Transverse colon (tissue), 4 donors: Measurements from ENCODE around the gene NSMCE3. TPM values are rescaled to one million over a fixed set of nuclear protein-coding genes. Genes with fewer than 3 reads are reported as not detected.

ENCODE experiments used
- DNase-seq: peaks from one replicate; pipeline ENCODE4 v3.0.0-alpha.2; 2019
- H3K27ac ChIP-seq, 4 donors: fragments of 200-600 bp; sonication (generic); 2 replicates each; pipeline ENCODE4 v1.5.1; 2016 to 2018; ENCODE audit warnings: inconsistent platforms in 4 of 4
- H3K27me3 ChIP-seq: fragments of 200-600 bp; sonication (generic); 2 replicates; pipeline ENCODE4 v1.5.1; 2017; ENCODE audit warnings: inconsistent platforms
- H3K36me3 ChIP-seq, 4 donors: fragments of 200-600 bp; sonication (generic); 2 replicates each; pipeline ENCODE4 v1.5.1; 2017 to 2019; ENCODE audit warnings: inconsistent platforms in 4 of 4
- H3K4me1 ChIP-seq, 4 donors: fragments of 200-600 bp; sonication (generic); 2 replicates each; pipeline ENCODE4 v1.5.1; 2017 to 2020; ENCODE audit warnings: inconsistent platforms in 4 of 4
- H3K4me3 ChIP-seq, 4 donors: fragments of 200-600 bp; sonication (generic); 1 replicate in 1 of 4; 2 replicates in 3 of 4; pipeline versions ENCODE4 v1.5.1 to v1.6.1; 2017 to 2019; ENCODE audit warnings: inconsistent platforms in 4 of 4
- H3K9me3 ChIP-seq, 2 donors: fragments of 200-600 bp; sonication (generic); 2 replicates each; pipeline ENCODE4 v1.5.1; 2017 to 2019; ENCODE audit warnings: inconsistent platforms in 2 of 2
- CTCF ChIP-seq, 5 experiments: fragments of 200-600 bp in 3 of 5; fragments of 450-650 bp in 2 of 5; sonication (generic) in 3 of 5; IDR thresholded peaks; 1 replicate in 2 of 5; 2 replicates in 3 of 5; pipeline ENCODE4 v1.5.1; 2016 to 2017; ENCODE audit warnings: antibody characterized with exemption in 5 of 5, inconsistent platforms in 3 of 5, mild to moderate bottlenecking in 2 of 5, moderate library complexity in 1 of 5
- EP300 ChIP-seq: sonication (generic); formaldehyde crosslinking; IDR thresholded peaks from one replicate; pipeline ENCODE4 v1.6.1; 2017; ENCODE audit warnings: antibody characterized with exemption, low read depth
- POLR2A ChIP-seq: fragments of 450-650 bp; IDR thresholded peaks from one replicate; pipeline ENCODE4 v1.6.1; 2016; ENCODE audit warnings: antibody characterized with exemption, mild to moderate bottlenecking, moderate library complexity
- POLR2AphosphoS5 ChIP-seq, 3 donors: sonication (generic); formaldehyde crosslinking; IDR thresholded peaks; one replicate each; pipeline ENCODE4 v1.6.1; 2016; ENCODE audit warnings: antibody characterized with exemption in 3 of 3
- WGBS, 2 donors: methylation state at CpG; one replicate each; pipeline ENCODE4 v1.1.5; 2018; ENCODE audit warnings: low coverage in 1 of 2; 5-methylcytosine and 5-hydroxymethylcytosine counted together
- in situ Hi-C, 4 donors: fragments of 200-750 bp; cut with MboI; loops; one replicate each; pipeline versions ENCODE4 v1.15.0 to v1.15.1; 2017; ENCODE audit warnings: low sequenced_read_pairs in 3 of 4, low pct_ligation_motif_present in 1 of 4, low pct_unique_long_range_greater_than_20kb in 1 of 4
- intact Hi-C: fragments of 100-400 bp; cut with DNase I; formaldehyde crosslinking; loops from one replicate; pipeline ENCODE4 v1.15.1; 2023; ENCODE audit warnings: low total_unique reads
- total RNA-seq, 4 donors: library from RNA; depleted of rRNA; stranded (reverse); fragments of >200 nt; gene quantifications; one replicate each; pipeline ENCODE4 v1.1.0, GENCODE V29; 2016

Gene NSMCE3
- total RNA-seq, 4 donors from 2014 or later = 2.2 to 8.3 (median 5.7) TPM

- no peaks in the 10 kb centered on the region for H3K27me3 ChIP-seq
- WGBS, 2 donors = 91 to 94% methylated on average over 3 to 5 of the region's 5 CpGs
- H3K27ac ChIP-seq = no peak overlapping the region
- intact Hi-C loops = loop anchor here (10.0 kb wide), 1 partner anchor 303 kb away; a partner anchor contains a TSS
- no peaks in the 10 kb centered on the region for H3K36me3 ChIP-seq
- TF ChIP-seq EP300 (no peak), POLR2AphosphoS5 (IDR thresholded peaks at IDR 0.05) (no peak), CTCF (IDR thresholded peaks at IDR 0.05) (no peak), POLR2A (no peak)
- in situ Hi-C loops = no loop called here
- H3K4me3 ChIP-seq = no peak overlapping the region
- no peak for DNase-seq
- H3K9me3 ChIP-seq = no peaks in the 10 kb centered on the region
- peaks cover 0 to 27% (median 17%) of the 10 kb centered on the region in 4 donors for H3K4me1 ChIP-seq
Measured at GRCh38 chr15:29272219-29272618, 2.6 kb upstream of the NSMCE3 start.

GRCh38 chr15:29270976-29271375, 1.4 kb upstream of the NSMCE3 start:
- H3K4me1 ChIP-seq = peaks cover 0 to 32% (median 21%) of the 10 kb centered on the region in 4 donors
- no peaks in the 10 kb centered on the region for H3K9me3 ChIP-seq
- no peaks in the 10 kb centered on the region for H3K36me3 ChIP-seq
- DNase-seq = no peak
- intact Hi-C loops = loop anchor here (10.0 kb wide), 1 partner anchor 304 kb away; a partner anchor contains a TSS
- H3K27ac ChIP-seq = peak overlapping the region; percentile 91 to 98 (median 96)
- H3K27me3 ChIP-seq = no peaks in the 10 kb centered on the region
- no peak overlapping the region for H3K4me3 ChIP-seq
- in situ Hi-C loops = no loop called here
- TF ChIP-seq POLR2A = no peak
- no peak for TF ChIP-seq POLR2AphosphoS5 (IDR thresholded peaks at IDR 0.05)
- TF ChIP-seq CTCF (IDR thresholded peaks at IDR 0.05) = no peak
- TF ChIP-seq EP300 = no peak

- Histone ChIP-seq H3K27ac (peak overlapping the region; percentile 91 to 98 (median 96)), H3K4me3 (peak overlapping the region; percentile 8 to 96 (median 89)), H3K36me3 (no peaks in the 10 kb centered on the region), H3K4me1 (peaks cover 0 to 32% (median 21%) of the 10 kb centered on the region in 4 donors), H3K27me3 (no peaks in the 10 kb centered on the region), H3K9me3 (no peaks in the 10 kb centered on the region)
- in situ Hi-C loops = no loop called here
- whole genome bisulfite sequencing, 2 donors = 1% methylated on average over 8 of the region's 8 CpGs
- no peak for TF ChIP-seq EP300
- no peak for TF ChIP-seq CTCF (IDR thresholded peaks at IDR 0.05)
- TF ChIP-seq POLR2A = no peak
- no peak for TF ChIP-seq POLR2AphosphoS5 (IDR thresholded peaks at IDR 0.05)
- intact Hi-C loops = loop anchor here (10.0 kb wide), 1 partner anchor 304 kb away; a partner anchor contains a TSS
- no peak for DNase-seq
Measured at GRCh38 chr15:29270169-29270955, 740 bp upstream of the NSMCE3 start.

- Histone ChIP-seq H3K27ac (peak overlapping the region; percentile 91 to 98 (median 96)), H3K27me3 (no peaks in the 10 kb centered on the region), H3K9me3 (no peaks in the 10 kb centered on the region), H3K4me3 (peak overlapping the region; percentile 66 to 96 (median 89)), H3K36me3 (no peaks in the 10 kb centered on the region), H3K4me1 (peaks cover 0 to 32% (median 21%) of the 10 kb centered on the region in 4 donors)
- intact Hi-C loops (loop anchor here (5.0 kb wide), 1 partner anchor 93 kb away; no protein-coding TSS in a partner anchor), in situ Hi-C loops (no loop called here)
- peak; percentile 47 for DNase-seq
- TF ChIP-seq CTCF (IDR thresholded peaks at IDR 0.05) = no peak
- WGBS, 2 donors = 7 to 30% methylated on average over 2 to 35 of the region's 35 CpGs
Measured at GRCh38 chr15:29268706-29269484, 727 bp downstream of the NSMCE3 start.
